ENCODE data around the gene NBPF20.
"Not testable (repeated sequence)": the region's sequence is repeated elsewhere in the genome, so short reads cannot be mapped to it uniquely, and the experiment has no call there.

- not testable (repeated sequence) for TF ChIP-seq SP1 (CRISPR knock-in tag; conservative IDR thresholded peaks at IDR 0.05); HMGXB4 (CRISPR knock-in tag; IDR thresholded peaks at IDR 0.05); CREB1 (CRISPR knock-in tag; IDR thresholded peaks at IDR 0.05); PREB (CRISPR knock-in tag; IDR thresholded peaks at IDR 0.05; ENCODE audit: borderline replicate concordance); CTCF (IDR thresholded peaks at IDR 0.05); ATF3 (CRISPR knock-in tag; conservative IDR thresholded peaks at IDR 0.05); MYBL2 (CRISPR knock-in tag; IDR thresholded peaks at IDR 0.05); MAX (CRISPR knock-in tag; IDR thresholded peaks at IDR 0.05); GABPB1 (CRISPR knock-in tag; IDR thresholded peaks at IDR 0.05); FOXK1 (CRISPR knock-in tag; IDR thresholded peaks at IDR 0.05)
These were observed 18.1 kb downstream of the NBPF20 start for GRCh38 chr1:145407266-145407665.
